ENCODE measurements around the gene AAGAB.

The AAGAB gene

GRCh38 chr15:67157521-67158252 lies 96.8 kb downstream of the AAGAB start:
- Histone ChIP-seq H3K79me2 (ENCODE audit: insufficient read depth, low read length) (peaks cover 8% of the 10 kb centered on the region; the same call in 1 of the 2 replicates), H3K27ac (ENCODE audit: low read depth, low read length) (no peak overlapping the region), H2AFZ (ENCODE audit: low read depth, low read length, severe bottlenecking) (no peak overlapping the region), H3K4me3 (ENCODE audit: insufficient read depth, low read length, poor library complexity, severe bottlenecking) (no peak overlapping the region), H3F3A (ENCODE audit: insufficient read depth) (no peaks in the 10 kb centered on the region), H3K9me3 (ENCODE audit: insufficient read depth, low read length) (no peaks in the 10 kb centered on the region), H3K9ac (ENCODE audit: low read length) (no peak overlapping the region), H4K20me1 (ENCODE audit: low read depth, low read length) (no peaks in the 10 kb centered on the region), H3K4me2 (ENCODE audit: low read depth, low read length, poor library complexity, severe bottlenecking) (no peak overlapping the region), H3K9me2 (replicated peaks; ENCODE audit: insufficient read depth, low read length) (no peaks in the 10 kb centered on the region), H3K27me3 (ENCODE audit: low read length) (no peaks in the 10 kb centered on the region), H3K36me3 (ENCODE audit: low read length) (no peaks in the 10 kb centered on the region)
- TF ChIP-seq CTCF (IDR thresholded peaks at IDR 0.05; ENCODE audit: insufficient read depth, low read length, poor library complexity, severe bottlenecking) (no peak), EZH2phosphoT487 (conservative IDR thresholded peaks at IDR 0.05; ENCODE audit: low read length) (no peak)

- Histone ChIP-seq H3K79me2 (ENCODE audit: insufficient read depth, low read length) (peaks cover 8% of the 10 kb centered on the region; the same call in 1 of the 2 replicates), H3K36me3 (ENCODE audit: low read length) (no peaks in the 10 kb centered on the region)
- TF ChIP-seq EZH2phosphoT487 (conservative IDR thresholded peaks at IDR 0.05; ENCODE audit: low read length), result no peak
- TF ChIP-seq CTCF (IDR thresholded peaks at IDR 0.05; ENCODE audit: insufficient read depth, low read length, poor library complexity, severe bottlenecking), result no peak
Observed at GRCh38 chr15:67156834-67157233, 97.6 kb downstream of the AAGAB start.

GRCh38 chr15:67156426-67156825 lies 98.0 kb downstream of the AAGAB start:
- peaks cover 8% of the 10 kb centered on the region; the same call in 1 of the 2 replicates for H3K79me2 ChIP-seq (ENCODE audit: insufficient read depth, low read length)
- no peak overlapping the region for H3K27ac ChIP-seq (ENCODE audit: low read depth, low read length)

More at GRCh38 chr15:67156834-67157233, 97.6 kb downstream of the AAGAB start:
- Histone ChIP-seq H3K9me2 (replicated peaks; ENCODE audit: insufficient read depth, low read length) (no peaks in the 10 kb centered on the region), H4K20me1 (ENCODE audit: low read depth, low read length) (no peaks in the 10 kb centered on the region), H2AFZ (ENCODE audit: low read depth, low read length, severe bottlenecking) (no peak overlapping the region), H3K27me3 (ENCODE audit: low read length) (no peaks in the 10 kb centered on the region), H3K27ac (ENCODE audit: low read depth, low read length) (no peak overlapping the region), H3K9ac (ENCODE audit: low read length) (no peak overlapping the region), H3K4me2 (ENCODE audit: low read depth, low read length, poor library complexity, severe bottlenecking) (no peak overlapping the region), H3K9me3 (ENCODE audit: insufficient read depth, low read length) (no peaks in the 10 kb centered on the region), H3F3A (ENCODE audit: insufficient read depth) (no peaks in the 10 kb centered on the region), H3K4me3 (ENCODE audit: insufficient read depth, low read length, poor library complexity, severe bottlenecking) (no peak overlapping the region)

More at GRCh38 chr15:67156426-67156825, 98.0 kb downstream of the AAGAB start:
- no peaks in the 10 kb centered on the region for H3K36me3 ChIP-seq (ENCODE audit: low read length)
- no peaks in the 10 kb centered on the region for H3K27me3 ChIP-seq (ENCODE audit: low read length)
- H3F3A ChIP-seq (ENCODE audit: insufficient read depth), result no peaks in the 10 kb centered on the region
- no peaks in the 10 kb centered on the region for H3K9me3 ChIP-seq (ENCODE audit: insufficient read depth, low read length)
- H3K4me2 ChIP-seq (ENCODE audit: low read depth, low read length, poor library complexity, severe bottlenecking), result no peak overlapping the region
- H4K20me1 ChIP-seq (ENCODE audit: low read depth, low read length), result no peaks in the 10 kb centered on the region
- H2AFZ ChIP-seq (ENCODE audit: low read depth, low read length, severe bottlenecking), result no peak overlapping the region
- no peak overlapping the region for H3K4me3 ChIP-seq (ENCODE audit: insufficient read depth, low read length, poor library complexity, severe bottlenecking)
- no peaks in the 10 kb centered on the region for H3K9me2 ChIP-seq (replicated peaks; ENCODE audit: insufficient read depth, low read length)
- no peak overlapping the region for H3K9ac ChIP-seq (ENCODE audit: low read length)
- no peak for TF ChIP-seq CTCF (IDR thresholded peaks at IDR 0.05; ENCODE audit: insufficient read depth, low read length, poor library complexity, severe bottlenecking)
- no peak for TF ChIP-seq EZH2phosphoT487 (conservative IDR thresholded peaks at IDR 0.05; ENCODE audit: low read length)

Data from SU-DHL-6 (cell line).